HepG2 (cell line): Measurements from ENCODE around the gene ARL4D. TPM values are rescaled to one million over a fixed set of nuclear protein-coding genes. Genes with fewer than 3 reads are reported as not detected.

Experiments
- CENPBD1 ChIP-seq: sonication (generic); formaldehyde crosslinking; IDR thresholded peaks from 2 replicates; pipeline ENCODE4 v1.8.0; 2022; ENCODE audit warnings: missing genetic modification reagents, low read depth, mild to moderate bottlenecking, borderline replicate concordance
- ELF3 ChIP-seq: IDR thresholded peaks from 2 replicates; pipeline ENCODE4 v1.6.1; 2016; ENCODE audit warnings: missing genetic modification reagents, missing compliant biosample characterization
- HIVEP1 ChIP-seq: sonication (generic); formaldehyde crosslinking; IDR thresholded peaks from 2 replicates; pipeline ENCODE4 v1.4.0; 2020; ENCODE audit warnings: mild to moderate bottlenecking, missing genetic modification reagents
- PATZ1 ChIP-seq: sonication (generic); formaldehyde crosslinking; IDR thresholded peaks from 2 replicates; pipeline ENCODE4 v1.4.0; 2020; ENCODE audit warnings: missing genetic modification reagents
- RFXANK ChIP-seq: IDR thresholded peaks from 2 replicates; pipeline ENCODE4 v1.6.1; 2016
- SALL2 ChIP-seq: sonication (generic); formaldehyde crosslinking; IDR thresholded peaks from 2 replicates; pipeline ENCODE4 v1.8.1; 2023; ENCODE audit warnings: mild to moderate bottlenecking, missing genetic modification reagents, inconsistent platforms
- SMAD3 ChIP-seq: sonication (generic); formaldehyde crosslinking; IDR thresholded peaks from 2 replicates; pipeline ENCODE4 v1.4.0; 2020; ENCODE audit warnings: missing genetic modification reagents
- SNAPC4 ChIP-seq: sonication (generic); formaldehyde crosslinking; IDR thresholded peaks from 2 replicates; pipeline ENCODE4 v1.4.0; 2020; ENCODE audit warnings: mild to moderate bottlenecking, missing genetic modification reagents
- ZBTB21 ChIP-seq: sonication (generic); formaldehyde crosslinking; IDR thresholded peaks from 2 replicates; pipeline ENCODE4 v1.4.0; 2020; ENCODE audit warnings: missing genetic modification reagents
- ZBTB7B ChIP-seq: sonication (generic); formaldehyde crosslinking; IDR thresholded peaks from 2 replicates; pipeline ENCODE4 v1.4.0; 2020; ENCODE audit warnings: missing genetic modification reagents
- ZFP90 ChIP-seq: sonication (generic); formaldehyde crosslinking; IDR thresholded peaks from 2 replicates; pipeline ENCODE4 v1.8.0; 2022; ENCODE audit warnings: missing genetic modification reagents, mild to moderate bottlenecking, inconsistent platforms, borderline replicate concordance
- ZIK1 ChIP-seq: sonication (generic); formaldehyde crosslinking; IDR thresholded peaks from 2 replicates; pipeline ENCODE4 v1.5.0; 2020; ENCODE audit warnings: mild to moderate bottlenecking, low read depth, missing genetic modification reagents, borderline replicate concordance
- ZNF468 ChIP-seq: sonication (generic); formaldehyde crosslinking; IDR thresholded peaks from 2 replicates; pipeline ENCODE4 v1.8.0; 2022; ENCODE audit warnings: mild to moderate bottlenecking, moderate library complexity, missing genetic modification reagents
- ZNF564 ChIP-seq: sonication (generic); formaldehyde crosslinking; IDR thresholded peaks from 2 replicates; pipeline ENCODE4 v1.8.1; 2023; ENCODE audit warnings: mild to moderate bottlenecking, missing genetic modification reagents
- ZNF790 ChIP-seq: sonication (generic); formaldehyde crosslinking; IDR thresholded peaks from 2 replicates; pipeline ENCODE4 v1.8.0; 2022; ENCODE audit warnings: missing genetic modification reagents, mild to moderate bottlenecking, borderline replicate concordance
- ZNF879 ChIP-seq: sonication (generic); formaldehyde crosslinking; IDR thresholded peaks from 2 replicates; pipeline ENCODE4 v1.8.1; 2023; ENCODE audit warnings: missing genetic modification reagents
- polyA plus RNA-seq, 8 experiments: library from polyadenylated mRNA; depleted of rRNA in 3 of 8; stranded (reverse) in 7 of 8; unstranded in 1 of 8; fragments of >200 nt; fragmentation: Illumina TruSeq in 4 of 8; extraction: Trizol in 4 of 8; gene quantifications; 2 replicates each; pipeline versions ENCODE4 v1.2.1 to v1.2.3, GENCODE V29; 2011 to 2016; ENCODE audit warnings: low read depth in 4 of 8, missing spikeins in 1 of 8, mixed read lengths in 1 of 8; ENCODE audit not compliant: insufficient read depth in 1 of 8
- total RNA-seq, 5 experiments: library from RNA; depleted of rRNA; stranded (reverse); fragments of >200 nt; fragmentation: Illumina TruSeq; extraction: Trizol; gene quantifications; 2 replicates each; pipeline ENCODE4 v1.2.3, GENCODE V29; 2016; ENCODE audit warnings: low read depth in 1 of 5
- TF ChIP-seq, protein P1 (sequence below): sonication (generic); formaldehyde crosslinking; IDR thresholded peaks from 2 replicates; pipeline ENCODE4 v1.8.0; 2022; ENCODE audit warnings: missing genetic modification reagents, mild to moderate bottlenecking, moderate library complexity, borderline replicate concordance
- TF ChIP-seq, protein P2 (sequence below): sonication (generic); formaldehyde crosslinking; IDR thresholded peaks from 2 replicates; pipeline ENCODE4 v1.4.0; 2020; ENCODE audit warnings: missing genetic modification reagents
- TF ChIP-seq, protein P3 (sequence below): sonication (generic); formaldehyde crosslinking; IDR thresholded peaks from 2 replicates; pipeline ENCODE4 v1.5.0; 2020; ENCODE audit warnings: mild to moderate bottlenecking, low read depth, missing genetic modification reagents, borderline replicate concordance

The ARL4D gene
- total and polyA plus RNA-seq, 2 of the 13 experiments (the other 11 are each of a cell fraction or from before 2014, with no cell fraction given), result 9.0 to 25.9 TPM

- TF ChIP-seq, protein P1, sequence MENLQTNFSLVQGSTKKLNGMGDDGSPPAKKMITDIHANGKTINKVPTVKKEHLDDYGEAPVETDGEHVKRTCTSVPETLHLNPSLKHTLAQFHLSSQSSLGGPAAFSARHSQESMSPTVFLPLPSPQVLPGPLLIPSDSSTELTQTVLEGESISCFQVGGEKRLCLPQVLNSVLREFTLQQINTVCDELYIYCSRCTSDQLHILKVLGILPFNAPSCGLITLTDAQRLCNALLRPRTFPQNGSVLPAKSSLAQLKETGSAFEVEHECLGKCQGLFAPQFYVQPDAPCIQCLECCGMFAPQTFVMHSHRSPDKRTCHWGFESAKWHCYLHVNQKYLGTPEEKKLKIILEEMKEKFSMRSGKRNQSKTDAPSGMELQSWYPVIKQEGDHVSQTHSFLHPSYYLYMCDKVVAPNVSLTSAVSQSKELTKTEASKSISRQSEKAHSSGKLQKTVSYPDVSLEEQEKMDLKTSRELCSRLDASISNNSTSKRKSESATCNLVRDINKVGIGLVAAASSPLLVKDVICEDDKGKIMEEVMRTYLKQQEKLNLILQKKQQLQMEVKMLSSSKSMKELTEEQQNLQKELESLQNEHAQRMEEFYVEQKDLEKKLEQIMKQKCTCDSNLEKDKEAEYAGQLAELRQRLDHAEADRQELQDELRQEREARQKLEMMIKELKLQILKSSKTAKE (CRISPR knock-in tag), result no peak
- TF ChIP-seq HIVEP1 (CRISPR knock-in tag), result no peak
- TF ChIP-seq ZNF468 (CRISPR knock-in tag), result no peak
- no peak for TF ChIP-seq ZNF879 (CRISPR knock-in tag)
- no peak for TF ChIP-seq CENPBD1 (CRISPR knock-in tag)
- TF ChIP-seq, protein P2, sequence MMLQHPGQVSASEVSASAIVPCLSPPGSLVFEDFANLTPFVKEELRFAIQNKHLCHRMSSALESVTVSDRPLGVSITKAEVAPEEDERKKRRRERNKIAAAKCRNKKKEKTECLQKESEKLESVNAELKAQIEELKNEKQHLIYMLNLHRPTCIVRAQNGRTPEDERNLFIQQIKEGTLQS (CRISPR knock-in tag), result no peak
- TF ChIP-seq ZFP90 (CRISPR knock-in tag), result peak; percentile 32
- TF ChIP-seq, protein P3, sequence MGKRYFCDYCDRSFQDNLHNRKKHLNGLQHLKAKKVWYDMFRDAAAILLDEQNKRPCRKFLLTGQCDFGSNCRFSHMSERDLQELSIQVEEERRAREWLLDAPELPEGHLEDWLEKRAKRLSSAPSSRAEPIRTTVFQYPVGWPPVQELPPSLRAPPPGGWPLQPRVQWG (CRISPR knock-in tag), result no peak; the same call in 1 of the 2 replicates
- no peak; the same call in 1 of the 2 replicates for TF ChIP-seq SALL2
- no peak for TF ChIP-seq RFXANK (CRISPR knock-in tag)
- TF ChIP-seq ZBTB7B, result peak; percentile 81
- TF ChIP-seq SNAPC4 (CRISPR knock-in tag), result no peak
- TF ChIP-seq ZIK1 (CRISPR knock-in tag), result no peak; the same call in 1 of the 2 replicates
- no peak; the same call in 1 of the 2 replicates for TF ChIP-seq ELF3
- TF ChIP-seq PATZ1 (CRISPR knock-in tag), result peak; percentile 87
- TF ChIP-seq SMAD3, result no peak; the same call in 1 of the 2 replicates
- TF ChIP-seq ZNF790 (CRISPR knock-in tag), result peak; percentile 84; the same call in 1 of the 2 replicates
- no peak for TF ChIP-seq ZBTB21 (CRISPR knock-in tag)
- TF ChIP-seq ZNF564 (CRISPR knock-in tag), result no peak
These were observed 29.9 kb upstream of the ARL4D start (continued) for GRCh38 chr17:43368740-43369506.
